HCT116 (cell line): ENCODE measurements around the gene JPH3. TPM values are rescaled to one million over a fixed set of nuclear protein-coding genes. Genes with fewer than 3 reads are reported as not detected.

Experiments used
- ATAC-seq: fragments of 200-7000 bp; cut with Tn5 transposase; 2 replicates; pipeline ENCODE4 v1.9.1; 2020; ENCODE audit warnings: mild to moderate bottlenecking, moderate library complexity
- BruUV-seq: library from RNA; stranded (reverse); fragments of 400-500 nt; replicated peaks from 2 replicates; lab custom pipeline; 2021; lab: Mats Ljungman, UMichigan
- CTCF ChIA-PET: fragments of 300-600 bp; sonication (Branson Sonifier 250); formaldehyde crosslinking; loops from one replicate; lab custom pipeline; 2021; ENCODE audit warnings: antibody characterized with exemption; lab: Charles Lee
- POLR2A ChIA-PET: fragments of 300-600, 350-600 bp; sonication (Branson Sonifier 250); formaldehyde crosslinking; loops from one replicate; lab custom pipeline; 2021; ENCODE audit warnings: antibody characterized with exemption; lab: Charles Lee
- RAD21 ChIA-PET, 2 experiments: fragments of 300-600 bp; sonication (Branson Sonifier 250); formaldehyde crosslinking; loops; one replicate each; lab custom pipeline; 2023; ENCODE audit warnings: low total read pairs in 2 of 2; ENCODE audit not compliant: uncharacterized antibody in 2 of 2, unreplicated experiment in 2 of 2, low non-redundant PET in 1 of 2; lab: Charles Lee
- DNase-seq: peaks from one replicate; pipeline ENCODE4 v3.0.0-alpha.2; 2010; ENCODE audit warnings: low read depth, low spot score
- H2AFZ ChIP-seq: fragments of 200-600 bp; shearing (Covaris generic), sonication (generic); 2 replicates; pipeline ENCODE4 v1.6.1; 2017; ENCODE audit warnings: low read depth, mixed run types, mixed read lengths, antibody characterized with exemption, low read length; ENCODE audit not compliant: poor library complexity, severe bottlenecking
- H3K27ac ChIP-seq: 2 replicates; pipeline ENCODE4 v1.5.1; 2012; ENCODE audit warnings: low read depth, low read length
- H3K27me3 ChIP-seq: fragments of 200-600 bp; sonication (generic); 2 replicates; pipeline ENCODE4 v1.6.1; 2016; ENCODE audit warnings: mixed run types, low read length, mixed read lengths; ENCODE audit not compliant: insufficient read depth
- H3K36me3 ChIP-seq, 2 experiments: fragments of 200-500 bp in 1 of 2; fragments of 200-600 bp in 1 of 2; sonication (Bioruptor generic) in 1 of 2; sonication (generic) in 1 of 2; 2 replicates each; pipeline versions ENCODE4 v1.5.1 to v1.6.1; 2014 to 2016; ENCODE audit warnings: low read length in 2 of 2, inconsistent platforms in 1 of 2, mixed read lengths in 1 of 2, mixed run types in 1 of 2; ENCODE audit not compliant: insufficient read depth in 2 of 2, control insufficient read depth in 1 of 2
- H3K4me1 ChIP-seq, 2 experiments: fragments of 200-600 bp in 1 of 2; sonication (generic) in 1 of 2; 2 replicates each; pipeline versions ENCODE4 v1.5.1 to v1.6.1; 2012 to 2017; ENCODE audit warnings: low read length in 2 of 2, inconsistent platforms in 1 of 2, mild to moderate bottlenecking in 1 of 2, mixed read lengths in 1 of 2, mixed run types in 1 of 2, moderate library complexity in 1 of 2; ENCODE audit not compliant: insufficient read depth in 2 of 2, control insufficient read depth in 1 of 2
- H3K4me2 ChIP-seq: fragments of 200-600 bp; sonication (generic); 2 replicates; pipeline ENCODE4 v1.6.1; 2017; ENCODE audit warnings: mixed run types, low read length, mixed read lengths
- H3K4me3 ChIP-seq, 2 experiments: fragments of 200-600 bp in 1 of 2; sonication (generic) in 1 of 2; replicated peaks in 1 of 2; 2 replicates each; pipeline ENCODE4 v1.5.1; 2011 to 2016; ENCODE audit warnings: low read length in 2 of 2, control low read depth in 1 of 2, low read depth in 1 of 2, mild to moderate bottlenecking in 1 of 2, mixed read lengths in 1 of 2, mixed run types in 1 of 2
- H3K79me2 ChIP-seq: fragments of 200-600 bp; sonication (generic); 2 replicates; pipeline ENCODE4 v1.6.1; 2017; ENCODE audit warnings: mild to moderate bottlenecking, mixed run types, low read length, moderate library complexity, mixed read lengths; ENCODE audit not compliant: insufficient read depth
- H3K9ac ChIP-seq: fragments of 200-600 bp; sonication (generic); 2 replicates; pipeline ENCODE4 v1.6.1; 2016; ENCODE audit warnings: low read length, mixed read lengths
- H3K9me2 ChIP-seq: fragments of 200-600 bp; sonication (generic), shearing (Covaris generic); 2 replicates; pipeline ENCODE4 v1.6.1; 2017; ENCODE audit warnings: mixed run types, mild to moderate bottlenecking, moderate library complexity; ENCODE audit not compliant: insufficient read depth
- H3K9me3 ChIP-seq, 2 experiments: fragments of 200-500 bp in 1 of 2; fragments of 200-600 bp in 1 of 2; sonication (Bioruptor generic) in 1 of 2; sonication (generic) in 1 of 2; 2 replicates each; pipeline ENCODE4 v1.6.1; 2014 to 2017; ENCODE audit warnings: low read length in 2 of 2, mixed read lengths in 2 of 2, inconsistent platforms in 1 of 2, low read depth in 1 of 2, mild to moderate bottlenecking in 1 of 2, mixed run types in 1 of 2, moderate library complexity in 1 of 2; ENCODE audit not compliant: control insufficient read depth in 1 of 2, insufficient read depth in 1 of 2
- H4K20me1 ChIP-seq: fragments of 200-600 bp; sonication (generic), shearing (Covaris generic); 2 replicates; pipeline ENCODE4 v1.6.1; 2017; ENCODE audit warnings: mixed run types, mild to moderate bottlenecking, moderate library complexity; ENCODE audit not compliant: insufficient read depth
- SP1 ChIP-seq: IDR thresholded peaks from 2 replicates; pipeline ENCODE4 v1.6.1; 2012; ENCODE audit warnings: low read depth
- ZNF274 ChIP-seq: fragments of 200-500 bp; sonication (Bioruptor generic); IDR thresholded peaks from 2 replicates; pipeline ENCODE4 v1.6.1; 2014; ENCODE audit warnings: mild to moderate bottlenecking, low read depth, low read length, inconsistent platforms
- intact Hi-C: fragments of 100-400 bp; cut with micrococcal nuclease; formaldehyde crosslinking; loops from 2 replicates; pipeline ENCODE4 v1.10.0; 2022
- total RNA-seq: library from RNA; stranded (reverse); gene quantifications from one replicate; pipeline ENCODE4 v1.2.1, GENCODE V29; 2021; ENCODE audit not compliant: unreplicated experiment
- TF ChIP-seq, protein P1 (sequence below), 3 experiments: fragments of 200-600 bp in 1 of 3; sonication (generic) in 1 of 3; IDR thresholded peaks in 2 of 3; conservative IDR thresholded peaks in 1 of 3; 2 replicates each; pipeline ENCODE4 v1.5.1; 2012 to 2017; ENCODE audit warnings: low read depth in 2 of 3, low read length in 2 of 3, antibody characterized with exemption in 1 of 3, borderline replicate concordance in 1 of 3, control low read depth in 1 of 3, mild to moderate bottlenecking in 1 of 3, mixed read lengths in 1 of 3, mixed run types in 1 of 3, moderate library complexity in 1 of 3; ENCODE audit not compliant: insufficient read depth in 1 of 3

The JPH3 gene
- total RNA-seq, 1 experiment from 2014 or later, result 0.10 TPM

GRCh38 chr16:87572959-87573358 is 29.3 kb upstream of the JPH3 start:
- no peak overlapping the region for H3K4me2 ChIP-seq
- CTCF ChIA-PET, result interaction anchor here (0.6 to 1.6 kb wide), 5 partner anchors 9 to 254 kb away, joined by 3 to 4 read pairs (median 3); no protein-coding TSS in a partner anchor
- H3K4me1 ChIP-seq, result peaks cover 4 to 8% of the 10 kb centered on the region in 2 experiments; a peak in 3 of 4 replicates
- H3K4me3 ChIP-seq, result no peak overlapping the region
- RAD21 ChIA-PET, result no interaction called here
- ATAC-seq (no peak), DNase-seq (no peak)
- intact Hi-C loops, result loop anchor here (5.0 kb wide), 1 partner anchor 156 kb away; no protein-coding TSS in a partner anchor
- no peaks in the 10 kb centered on the region for H3K27me3 ChIP-seq
- TF ChIP-seq, protein P1, sequence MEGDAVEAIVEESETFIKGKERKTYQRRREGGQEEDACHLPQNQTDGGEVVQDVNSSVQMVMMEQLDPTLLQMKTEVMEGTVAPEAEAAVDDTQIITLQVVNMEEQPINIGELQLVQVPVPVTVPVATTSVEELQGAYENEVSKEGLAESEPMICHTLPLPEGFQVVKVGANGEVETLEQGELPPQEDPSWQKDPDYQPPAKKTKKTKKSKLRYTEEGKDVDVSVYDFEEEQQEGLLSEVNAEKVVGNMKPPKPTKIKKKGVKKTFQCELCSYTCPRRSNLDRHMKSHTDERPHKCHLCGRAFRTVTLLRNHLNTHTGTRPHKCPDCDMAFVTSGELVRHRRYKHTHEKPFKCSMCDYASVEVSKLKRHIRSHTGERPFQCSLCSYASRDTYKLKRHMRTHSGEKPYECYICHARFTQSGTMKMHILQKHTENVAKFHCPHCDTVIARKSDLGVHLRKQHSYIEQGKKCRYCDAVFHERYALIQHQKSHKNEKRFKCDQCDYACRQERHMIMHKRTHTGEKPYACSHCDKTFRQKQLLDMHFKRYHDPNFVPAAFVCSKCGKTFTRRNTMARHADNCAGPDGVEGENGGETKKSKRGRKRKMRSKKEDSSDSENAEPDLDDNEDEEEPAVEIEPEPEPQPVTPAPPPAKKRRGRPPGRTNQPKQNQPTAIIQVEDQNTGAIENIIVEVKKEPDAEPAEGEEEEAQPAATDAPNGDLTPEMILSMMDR (IDR thresholded peaks at IDR 0.05 in 2 of 3, conservative IDR thresholded peaks at IDR 0.05 in 1 of 3; ENCODE audit: borderline replicate concordance in 1 of 3, insufficient read depth in 1 of 3, low read depth in 2 of 3, low read length in 2 of 3), result 0 out of 6 replicates have a peak, but pooled peaks of 2 of the 3 experiments have one; percentile 8 to 22
- TF ChIP-seq SP1, result no peak
- no peaks in the 10 kb centered on the region for H3K9me3 ChIP-seq
- no peak overlapping the region for H3K27ac ChIP-seq
- BruUV-seq, result no TSS peak
- H3K9ac ChIP-seq, result no peak overlapping the region
- POLR2A ChIA-PET, result no interaction called here
- no peaks in the 10 kb centered on the region for H3K9me2 ChIP-seq
- H3K36me3 ChIP-seq, result no peaks in the 10 kb centered on the region
- no peak overlapping the region for H2AFZ ChIP-seq
- H3K79me2 ChIP-seq, result no peaks in the 10 kb centered on the region
- H4K20me1 ChIP-seq, result no peaks in the 10 kb centered on the region

GRCh38 chr16:87575027-87575804 is 27.1 kb upstream of the JPH3 start:
- POLR2A ChIA-PET, result no interaction called here
- Histone ChIP-seq H3K4me1 (peaks cover 4 to 8% of the 10 kb centered on the region in 2 experiments; a peak in 3 of 4 replicates), H3K9me3 (no peaks in the 10 kb centered on the region), H3K27me3 (no peaks in the 10 kb centered on the region), H3K9me2 (no peaks in the 10 kb centered on the region), H4K20me1 (no peaks in the 10 kb centered on the region), H2AFZ (no peak overlapping the region), H3K4me2 (no peak overlapping the region), H3K9ac (no peak overlapping the region), H3K4me3 (no peak overlapping the region), H3K36me3 (no peaks in the 10 kb centered on the region), H3K79me2 (no peaks in the 10 kb centered on the region), H3K27ac (no peak overlapping the region)
- RAD21 ChIA-PET, result no interaction called here
- CTCF ChIA-PET, result no interaction called here
- intact Hi-C loops, result no loop called here
- no TSS peak for BruUV-seq
- ATAC-seq (peak; percentile 78), DNase-seq (no peak)
- TF ChIP-seq ZNF274, result no peak
- TF ChIP-seq, protein P1 (IDR thresholded peaks at IDR 0.05 in 2 of 3, conservative IDR thresholded peaks at IDR 0.05 in 1 of 3; ENCODE audit: borderline replicate concordance in 1 of 3, insufficient read depth in 1 of 3, low read depth in 2 of 3, low read length in 2 of 3), result peak in 2 of 3 experiments; percentile 14 to 31; a peak in 1 of 6 replicates
